AML-193 (cell line): ENCODE data around the gene FOXD4L1.
"Not testable (repeated sequence)": the region's sequence is repeated elsewhere in the genome, so short reads cannot be mapped to it uniquely, and the experiment has no call there.

Experiments used
- DNase-seq, 2 experiments: peaks; one replicate each; lab custom pipeline; 2025; lab: John Stamatoyannopoulos, UW

FOXD4L1 gene

GRCh38 chr2:113524986-113525385 lies 26.5 kb downstream of the FOXD4L1 start:
- not testable (repeated sequence) for DNase-seq

GRCh38 chr2:113527350-113528045 lies 29.0 kb downstream of the FOXD4L1 start:
- not testable (repeated sequence) for DNase-seq

DNA sequence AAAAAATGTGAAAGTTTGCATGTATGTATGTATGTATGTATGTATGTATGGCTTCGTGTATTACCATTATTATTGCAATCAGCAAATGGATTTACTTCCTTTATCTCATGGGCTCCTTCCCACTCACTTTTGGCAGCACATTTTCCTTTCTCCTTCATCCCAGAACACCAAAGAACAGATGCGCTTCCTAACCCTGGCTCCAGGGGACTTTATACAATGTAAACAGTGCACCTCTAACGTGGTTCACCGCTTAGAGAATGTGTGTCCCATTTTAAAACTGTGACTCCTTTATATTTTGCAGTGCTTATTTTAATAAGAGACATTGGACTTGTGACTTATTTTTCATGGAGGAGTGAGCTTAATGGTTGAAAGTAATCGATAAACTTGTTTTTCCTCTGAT lies 29.7 kb downstream of the FOXD4L1 start:
- DNase-seq: not testable (repeated sequence)

GRCh38 chr2:113528904-113529303 lies 30.4 kb downstream of the FOXD4L1 start:
- DNase-seq: not testable (repeated sequence)

GRCh38 chr2:113532991-113533390 lies 34.5 kb downstream of the FOXD4L1 start:
- not testable (repeated sequence) for DNase-seq

- not testable (repeated sequence) for DNase-seq
Observed at GRCh38 chr2:113536573-113536972, 38.1 kb downstream of the FOXD4L1 start.

- DNase-seq: not testable (repeated sequence)
Observed at GRCh38 chr2:113540834-113541203, 42.4 kb downstream of the FOXD4L1 start.

- not testable (repeated sequence) for DNase-seq
Observed at GRCh38 chr2:113541204-113541975, 42.9 kb downstream of the FOXD4L1 start.

DNA sequence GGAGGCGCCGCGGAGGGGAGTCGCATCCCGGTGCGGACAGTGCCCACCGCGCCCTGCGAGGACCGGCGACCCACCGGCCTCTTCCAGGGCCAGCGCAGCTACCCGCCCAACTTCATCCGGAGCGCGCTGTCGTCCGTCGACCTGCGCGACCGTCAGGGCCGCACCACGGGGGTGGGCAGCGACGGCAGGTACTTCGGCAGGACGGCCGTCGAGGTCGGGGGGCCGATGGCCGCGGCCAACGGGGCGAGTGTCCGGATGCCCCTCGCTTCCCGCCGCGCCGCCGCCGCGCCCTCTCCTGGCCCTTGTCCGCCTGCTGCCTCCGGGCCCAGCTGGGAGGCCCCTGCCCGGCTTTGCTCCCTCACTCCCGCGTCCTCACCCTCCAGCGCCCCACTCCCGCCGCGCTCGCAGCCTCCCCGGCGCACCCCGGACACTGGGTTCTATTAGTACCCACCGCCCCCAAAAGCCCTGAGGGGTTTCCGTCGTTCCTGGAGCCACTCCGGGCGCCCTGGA lies 43.6 kb downstream of the FOXD4L1 start:
- not testable (repeated sequence) for DNase-seq

DNA sequence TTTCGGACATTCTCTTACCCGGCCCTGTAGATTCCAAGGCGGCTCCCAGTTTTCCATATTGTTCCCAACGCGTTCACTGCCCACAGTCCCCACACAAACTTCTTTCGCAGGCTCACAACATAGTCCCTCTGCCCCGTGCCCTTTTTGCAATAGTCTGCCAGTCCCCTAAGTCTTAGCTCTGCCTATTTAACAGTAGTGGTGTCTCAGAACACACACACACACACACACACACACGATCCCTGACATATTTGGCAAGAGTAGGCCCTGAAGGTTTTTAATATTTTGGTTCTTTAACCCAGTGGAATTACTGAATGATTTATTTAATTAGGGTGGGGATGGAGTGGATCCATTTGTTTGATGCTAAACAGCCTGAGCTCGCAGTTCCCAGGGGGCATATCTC lies 44.1 kb downstream of the FOXD4L1 start:
- not testable (repeated sequence) for DNase-seq
